Activated CD8-positive, alpha-beta T cell treated with anti-CD3 and anti-CD28 coated beads, Interleukin-2, amount 10 ng/mL, durations not matched to agents 7 days and 5 days (primary cell): ENCODE data around the gene LGALS13. TPM values are rescaled to one million over a fixed set of nuclear protein-coding genes. Genes with fewer than 3 reads are reported as not detected.
A peak's percentile ranks its signal among the peaks of the same experiment; 100 is the strongest.

ENCODE experiments used
- ATAC-seq: fragments of 150-1000 bp; cut with Tn5 transposase; one replicate; pipeline ENCODE4 v1.10.0; 2021; ENCODE audit warnings: moderate library complexity
- CTCF ChIA-PET: fragments of 350-600 bp; sonication (Branson Sonifier 250); formaldehyde crosslinking; loops from one replicate; lab custom pipeline; 2021; ENCODE audit warnings: antibody characterized with exemption; lab: Charles Lee
- POLR2A ChIA-PET: fragments of 350-600 bp; sonication (Branson Sonifier 250); formaldehyde crosslinking; loops from one replicate; lab custom pipeline; 2021; ENCODE audit warnings: antibody characterized with exemption; lab: Charles Lee
- DNase-seq: peaks from one replicate; pipeline ENCODE4 v3.0.0-alpha.2; 2020
- H3K27ac Mint-ChIP-seq: one replicate; pipeline ENCODE4 v1.8.0; 2021; ENCODE audit warnings: mild to moderate bottlenecking, mixed read lengths
- H3K27me3 Mint-ChIP-seq: one replicate; pipeline ENCODE4 v1.8.0; 2021; ENCODE audit warnings: low read depth, mixed read lengths
- H3K36me3 Mint-ChIP-seq: one replicate; pipeline ENCODE4 v1.8.0; 2021; ENCODE audit warnings: low read depth, mixed read lengths
- H3K4me1 Mint-ChIP-seq: one replicate; pipeline ENCODE4 v1.8.0; 2021; ENCODE audit warnings: low read depth, mixed read lengths
- H3K4me3 Mint-ChIP-seq: one replicate; pipeline ENCODE4 v1.8.0; 2021; ENCODE audit warnings: mild to moderate bottlenecking, mixed read lengths
- H3K9me3 Mint-ChIP-seq: one replicate; pipeline ENCODE4 v1.8.0; 2022; ENCODE audit warnings: mixed read lengths; ENCODE audit not compliant: insufficient read depth
- total RNA-seq, 2 experiments: library from RNA; stranded (reverse); gene quantifications; one replicate each; pipeline ENCODE4 v1.2.3, GENCODE V29; 2021

LGALS13 gene
- not detected for total RNA-seq

GRCh38 chr19:39602224-39602623 lies at the start of gene LGALS13:
Gene LGALS13 (plus strand): TSS chr19:39602524. CDS start chr19:39602569, 45 bp downstream.
- CTCF ChIA-PET = no interaction called here
- no peaks in the 10 kb centered on the region for H3K4me1 Mint-ChIP-seq
- H3K9me3 Mint-ChIP-seq = no peaks in the 10 kb centered on the region
- H3K36me3 Mint-ChIP-seq = no peaks in the 10 kb centered on the region
- DNase-seq (no peak), ATAC-seq (no peak)
- H3K27me3 Mint-ChIP-seq = peaks cover 6% of the 10 kb centered on the region
- no peak within 1 kb of the TSS for H3K27ac Mint-ChIP-seq
- no peak within 1 kb of the TSS for H3K4me3 Mint-ChIP-seq
- POLR2A ChIA-PET = no interaction called here

- Mint-ChIP-seq H3K4me3 (no peak overlapping the region), H3K4me1 (peaks cover 28% of the 10 kb centered on the region), H3K27me3 (no peaks in the 10 kb centered on the region), H3K36me3 (no peaks in the 10 kb centered on the region), H3K27ac (peak overlapping the region; percentile 60), H3K9me3 (no peaks in the 10 kb centered on the region)
- CTCF ChIA-PET = interaction anchor here (0.9 to 5.0 kb wide), 4 partner anchors 8 to 290 kb away, joined by 4 to 69 read pairs (median 12); no protein-coding TSS in a partner anchor
- DNase-seq (no peak), ATAC-seq (no peak)
- POLR2A ChIA-PET = no interaction called here
These were observed 49.2 kb upstream of the LGALS13 start for GRCh38 chr19:39553082-39553652.

- H3K27ac Mint-ChIP-seq = no peak overlapping the region
- no peaks in the 10 kb centered on the region for H3K27me3 Mint-ChIP-seq
- ChIA-PET POLR2A (interaction anchor here (0.5 kb wide), 1 partner anchor 263 kb away, joined by 3 read pairs; no protein-coding TSS in a partner anchor), CTCF (interaction anchor here (5.0 kb wide), 1 partner anchor 118 kb away, joined by 69 read pairs; no protein-coding TSS in a partner anchor)
- H3K4me3 Mint-ChIP-seq = no peak overlapping the region
- no peak for DNase-seq
- no peaks in the 10 kb centered on the region for H3K9me3 Mint-ChIP-seq
- peaks cover 41% of the 10 kb centered on the region for H3K4me1 Mint-ChIP-seq
- no peaks in the 10 kb centered on the region for H3K36me3 Mint-ChIP-seq
- no peak for ATAC-seq
These were observed 47.5 kb upstream of the LGALS13 start for GRCh38 chr19:39554701-39555311.

- Mint-ChIP-seq H3K27ac (no peak overlapping the region), H3K4me1 (peaks cover 41% of the 10 kb centered on the region), H3K36me3 (no peaks in the 10 kb centered on the region), H3K4me3 (no peak overlapping the region), H3K9me3 (no peaks in the 10 kb centered on the region), H3K27me3 (no peaks in the 10 kb centered on the region)
- POLR2A ChIA-PET = no interaction called here
- DNase-seq = no peak
- no peak for ATAC-seq
- CTCF ChIA-PET = interaction anchor here (1.0 kb wide), 1 partner anchor 14 kb away, joined by 3 read pairs; no protein-coding TSS in a partner anchor
These were observed 46.4 kb upstream of the LGALS13 start for GRCh38 chr19:39555883-39556282.

GRCh38 chr19:39557811-39558623 lies 44.3 kb upstream of the LGALS13 start:
- Mint-ChIP-seq H3K27ac (peak overlapping the region; percentile 90), H3K9me3 (no peaks in the 10 kb centered on the region), H3K27me3 (peaks cover 3% of the 10 kb centered on the region), H3K4me3 (peak overlapping the region; percentile 55), H3K4me1 (peaks cover 27% of the 10 kb centered on the region), H3K36me3 (no peaks in the 10 kb centered on the region)
- ATAC-seq (peak; percentile 70), DNase-seq (peak; percentile 31)
- POLR2A ChIA-PET = interaction anchor here (1.0 kb wide), 1 partner anchor 123 kb away, joined by 3 read pairs; no protein-coding TSS in a partner anchor
- CTCF ChIA-PET = no interaction called here

GRCh38 chr19:39558624-39559117 lies 43.7 kb upstream of the LGALS13 start:
- DNase-seq (peak; percentile 25), ATAC-seq (peak; percentile 79)
- Mint-ChIP-seq H3K4me1 (peaks cover 25% of the 10 kb centered on the region), H3K27me3 (peaks cover 3% of the 10 kb centered on the region), H3K4me3 (peak overlapping the region; percentile 55), H3K36me3 (no peaks in the 10 kb centered on the region), H3K27ac (peak overlapping the region; percentile 90), H3K9me3 (no peaks in the 10 kb centered on the region)
- CTCF ChIA-PET = no interaction called here
- POLR2A ChIA-PET = no interaction called here

- no peak for DNase-seq
- Mint-ChIP-seq H3K36me3 (no peaks in the 10 kb centered on the region), H3K27ac (no peak overlapping the region), H3K4me3 (no peak overlapping the region), H3K27me3 (peaks cover 11% of the 10 kb centered on the region), H3K4me1 (peaks cover 11% of the 10 kb centered on the region), H3K9me3 (no peaks in the 10 kb centered on the region)
- POLR2A ChIA-PET = no interaction called here
- CTCF ChIA-PET = interaction anchor here (4.0 kb wide), 1 partner anchor 11 kb away, joined by 21 read pairs; no protein-coding TSS in a partner anchor
- no peak for ATAC-seq
These were observed 38.9 kb upstream of the LGALS13 start for GRCh38 chr19:39563408-39563807.

- no peak overlapping the region for H3K27ac Mint-ChIP-seq
- no peaks in the 10 kb centered on the region for H3K9me3 Mint-ChIP-seq
- DNase-seq (no peak), ATAC-seq (no peak)
- peaks cover 35% of the 10 kb centered on the region for H3K27me3 Mint-ChIP-seq
- no peak overlapping the region for H3K4me3 Mint-ChIP-seq
- no peaks in the 10 kb centered on the region for H3K4me1 Mint-ChIP-seq
- ChIA-PET POLR2A (no interaction called here), CTCF (no interaction called here)
- no peaks in the 10 kb centered on the region for H3K36me3 Mint-ChIP-seq
These were observed 36.3 kb upstream of the LGALS13 start for GRCh38 chr19:39566064-39566463.

- DNase-seq (no peak), ATAC-seq (no peak)
- Mint-ChIP-seq H3K27me3 (peaks cover 46% of the 10 kb centered on the region), H3K4me3 (no peak overlapping the region), H3K36me3 (no peaks in the 10 kb centered on the region), H3K9me3 (no peaks in the 10 kb centered on the region), H3K4me1 (no peaks in the 10 kb centered on the region), H3K27ac (no peak overlapping the region)
- CTCF ChIA-PET = no interaction called here
- POLR2A ChIA-PET = no interaction called here
These were observed 33.7 kb upstream of the LGALS13 start for GRCh38 chr19:39568604-39569003.

- no peak overlapping the region for H3K4me3 Mint-ChIP-seq
- H3K4me1 Mint-ChIP-seq = no peaks in the 10 kb centered on the region
- ATAC-seq = no peak
- no peak for DNase-seq
- peaks cover 18% of the 10 kb centered on the region for H3K27me3 Mint-ChIP-seq
- H3K9me3 Mint-ChIP-seq = peaks cover 9% of the 10 kb centered on the region
- ChIA-PET POLR2A (no interaction called here), CTCF (no interaction called here)
- H3K36me3 Mint-ChIP-seq = no peaks in the 10 kb centered on the region
- no peak overlapping the region for H3K27ac Mint-ChIP-seq
These were observed 19.9 kb upstream of the LGALS13 start for GRCh38 chr19:39582442-39582841.

GRCh38 chr19:39582891-39583625 lies 19.3 kb upstream of the LGALS13 start:
- Mint-ChIP-seq H3K4me3 (no peak overlapping the region), H3K36me3 (no peaks in the 10 kb centered on the region), H3K4me1 (no peaks in the 10 kb centered on the region), H3K9me3 (peaks cover 9% of the 10 kb centered on the region), H3K27ac (no peak overlapping the region), H3K27me3 (peaks cover 14% of the 10 kb centered on the region)
- POLR2A ChIA-PET = no interaction called here
- DNase-seq = no peak
- CTCF ChIA-PET = no interaction called here
- ATAC-seq = no peak
